GM23338 (cell line): ENCODE results near the gene KCNB1. TPM values are rescaled to one million over a fixed set of nuclear protein-coding genes. Genes with fewer than 3 reads are reported as not detected.

ENCODE experiments used
- ATAC-seq: fragments of 200-7000 bp; cut with Tn5 transposase; 3 replicates; pipeline ENCODE4 v1.9.1; 2020
- DNase-seq: peaks from one replicate; pipeline ENCODE4 v3.0.0-alpha.2; 2015; ENCODE audit warnings: low spot score
- H2AFZ ChIP-seq: fragments of 200-600 bp; sonication (generic); 2 replicates; pipeline ENCODE4 v1.8.0; 2016; ENCODE audit warnings: antibody characterized with exemption, mild to moderate bottlenecking, moderate library complexity
- H3F3A ChIP-seq: fragments of 200-600 bp; sonication (generic); replicated peaks from 2 replicates; pipeline ENCODE4 v1.8.0; 2017; ENCODE audit warnings: antibody characterized with exemption, mixed run types, low read depth
- H3K27ac ChIP-seq: fragments of 200-600 bp; sonication (generic); 2 replicates; pipeline ENCODE4 v1.6.1; 2016; ENCODE audit warnings: low read depth
- H3K27me3 ChIP-seq: fragments of 200-600 bp; sonication (generic); 2 replicates; pipeline ENCODE4 v1.8.0; 2016; ENCODE audit warnings: mild to moderate bottlenecking, mixed run types, moderate library complexity; ENCODE audit not compliant: insufficient read depth
- H3K36me3 ChIP-seq: fragments of 200-600 bp; sonication (generic); 2 replicates; pipeline ENCODE4 v1.8.0; 2016; ENCODE audit warnings: mild to moderate bottlenecking; ENCODE audit not compliant: insufficient read depth
- H3K4me1 ChIP-seq: fragments of 200-600 bp; sonication (generic); 2 replicates; pipeline ENCODE4 v1.8.0; 2016; ENCODE audit warnings: mild to moderate bottlenecking, moderate library complexity; ENCODE audit not compliant: insufficient read depth
- H3K4me2 ChIP-seq: fragments of 200-600 bp; sonication (generic); 2 replicates; pipeline ENCODE4 v1.7.1; 2017; ENCODE audit warnings: mixed run types
- H3K4me3 ChIP-seq: fragments of 200-600 bp; sonication (generic); 2 replicates; pipeline ENCODE4 v1.6.1; 2016; ENCODE audit warnings: mixed run types
- H3K79me2 ChIP-seq: fragments of 200-600 bp; sonication (generic); replicated peaks from 2 replicates; pipeline ENCODE4 v1.8.0; 2017; ENCODE audit warnings: mild to moderate bottlenecking; ENCODE audit not compliant: insufficient read depth
- H3K9me2 ChIP-seq: fragments of 200-600 bp; sonication (generic); 2 replicates; pipeline ENCODE4 v1.8.0; 2017; ENCODE audit not compliant: insufficient read depth
- H4K20me1 ChIP-seq: fragments of 200-600 bp; sonication (generic); replicated peaks from 2 replicates; pipeline ENCODE4 v1.8.0; 2017; ENCODE audit warnings: mild to moderate bottlenecking; ENCODE audit not compliant: insufficient read depth
- H3K27ac Mint-ChIP-seq: 2 replicates; pipeline ENCODE4 v1.8.0; 2020; ENCODE audit warnings: inconsistent platforms, mild to moderate bottlenecking, moderate library complexity, mixed read lengths
- H3K27me3 Mint-ChIP-seq: 3 replicates; pipeline ENCODE4 v1.8.0; 2022; ENCODE audit warnings: low read depth, mild to moderate bottlenecking, moderate library complexity, mixed read lengths, inconsistent platforms; ENCODE audit not compliant: insufficient read depth, poor library complexity
- H3K36me3 Mint-ChIP-seq: 3 replicates; pipeline ENCODE4 v1.8.0; 2021; ENCODE audit warnings: low read depth, mild to moderate bottlenecking, inconsistent platforms, moderate library complexity, mixed read lengths
- H3K4me1 Mint-ChIP-seq: 3 replicates; pipeline ENCODE4 v1.8.0; 2020; ENCODE audit warnings: mild to moderate bottlenecking, inconsistent platforms, mixed read lengths
- H3K4me3 Mint-ChIP-seq: 3 replicates; pipeline ENCODE4 v1.8.0; 2021; ENCODE audit warnings: moderate library complexity, mild to moderate bottlenecking, inconsistent platforms, mixed read lengths
- H3K9me3 Mint-ChIP-seq: 3 replicates; pipeline ENCODE4 v1.8.0; 2020; ENCODE audit warnings: moderate library complexity, mild to moderate bottlenecking, inconsistent platforms, mixed read lengths
- CREB1 ChIP-seq: fragments of 250-450 bp; sonication (Bioruptor Pico); IDR thresholded peaks from 2 replicates; pipeline ENCODE4 v1.5.0; 2020; ENCODE audit warnings: low read depth, mild to moderate bottlenecking, moderate library complexity
- EZH2 ChIP-seq: fragments of 200-600 bp; sonication (generic); IDR thresholded peaks from one replicate; pipeline ENCODE4 v1.8.0; 2017; ENCODE audit warnings: antibody characterized with exemption, mild to moderate bottlenecking, low read depth; ENCODE audit not compliant: unreplicated experiment
- EZH2phosphoT487 ChIP-seq: fragments of 200-600 bp; sonication (generic); IDR thresholded peaks from one replicate; pipeline ENCODE4 v1.8.1; 2018; ENCODE audit warnings: antibody characterized with exemption; ENCODE audit not compliant: unreplicated experiment
- NANOG ChIP-seq: IDR thresholded peaks from 2 replicates; pipeline ENCODE4 v1.6.1; 2016; ENCODE audit warnings: antibody characterized with exemption, borderline replicate concordance
- POLR2AphosphoS5 ChIP-seq: IDR thresholded peaks from 2 replicates; pipeline ENCODE4 v1.6.1; 2016; ENCODE audit warnings: antibody characterized with exemption, low read depth
- ZNF114 ChIP-seq: fragments of 250-450 bp; sonication (Bioruptor Pico); IDR thresholded peaks from 2 replicates; pipeline ENCODE4 v1.5.0; 2020; ENCODE audit warnings: mild to moderate bottlenecking, moderate library complexity
- ZNF462 ChIP-seq: fragments of 250-450 bp; sonication (Bioruptor Pico); IDR thresholded peaks from 2 replicates; pipeline ENCODE4 v1.5.0; 2020; ENCODE audit warnings: mild to moderate bottlenecking, moderate library complexity
- polyA plus RNA-seq: library from polyadenylated mRNA; unstranded; fragments of >200 nt; fragmentation: Nextera tagmentation; extraction: Ambion mirVana; gene quantifications from 2 replicates; pipeline ENCODE4 v1.2.1, GENCODE V29; 2016
- total RNA-seq: library from RNA; depleted of rRNA; stranded (reverse); fragments of >200 nt; shearing (Covaris generic); gene quantifications from 2 replicates; pipeline ENCODE4 v1.2.3, GENCODE V29; 2014

Gene KCNB1
- total and polyA plus RNA-seq, 2 experiments from 2014 or later, result 0.28 to 0.29 TPM

- TF ChIP-seq NANOG (no peak), CREB1 (CRISPR knock-in tag) (no peak)
Observed at GRCh38 chr20:49320460-49320859, 162.0 kb downstream of the KCNB1 start (continued).

GRCh38 chr20:49319208-49319809 is 163.2 kb downstream of the KCNB1 start:
- Histone ChIP-seq H3K27ac (no peak overlapping the region), H3K4me2 (peak overlapping the region; percentile 94), H3K27me3 (peaks cover 54% of the 10 kb centered on the region), H3K9me2 (no peaks in the 10 kb centered on the region), H4K20me1 (no peaks in the 10 kb centered on the region; the same call in 1 of the 2 replicates), H3K4me1 (peaks cover 14% of the 10 kb centered on the region; the same call in 1 of the 2 replicates), H2AFZ (peak overlapping the region; percentile 96), H3K36me3 (no peaks in the 10 kb centered on the region), H3K79me2 (no peaks in the 10 kb centered on the region), H3F3A (no peaks in the 10 kb centered on the region), H3K4me3 (peak overlapping the region; percentile 88)
- Mint-ChIP-seq H3K27me3 (peaks cover 51% of the 10 kb centered on the region), H3K36me3 (no peaks in the 10 kb centered on the region; the same call in 2 of the 3 replicates), H3K9me3 (peaks cover 2% of the 10 kb centered on the region; the same call in 2 of the 3 replicates), H3K4me3 (peak overlapping the region; percentile 83), H3K4me1 (peaks cover 21% of the 10 kb centered on the region), H3K27ac (no peak overlapping the region)
- DNase-seq, result peak; percentile 18
- ATAC-seq, result peak; percentile 4; the same call in 2 of the 3 replicates
- TF ChIP-seq EZH2 (peak; percentile 28), POLR2AphosphoS5 (no peak)

- no peaks in the 10 kb centered on the region; the same call in 1 of the 2 replicates for H4K20me1 ChIP-seq
- Mint-ChIP-seq H3K4me3 (peak overlapping the region; percentile 83), H3K4me1 (peaks cover 16% of the 10 kb centered on the region), H3K27ac (no peak overlapping the region), H3K27me3 (peaks cover 50% of the 10 kb centered on the region), H3K36me3 (no peaks in the 10 kb centered on the region; the same call in 2 of the 3 replicates), H3K9me3 (peaks cover 2% of the 10 kb centered on the region; the same call in 2 of the 3 replicates)
- DNase-seq (peak; percentile 65), ATAC-seq (peak; percentile 63)
- H3K9me2 ChIP-seq, result no peaks in the 10 kb centered on the region
- H3K4me1 ChIP-seq, result peaks cover 10% of the 10 kb centered on the region; the same call in 1 of the 2 replicates
- peak overlapping the region; percentile 94 for H3K4me2 ChIP-seq
- no peaks in the 10 kb centered on the region for H3F3A ChIP-seq
- H3K4me3 ChIP-seq, result peak overlapping the region; percentile 88
- peaks cover 54% of the 10 kb centered on the region for H3K27me3 ChIP-seq
- H3K79me2 ChIP-seq, result no peaks in the 10 kb centered on the region
- no peaks in the 10 kb centered on the region; the same call in 1 of the 2 replicates for H3K36me3 ChIP-seq
- H2AFZ ChIP-seq, result peak overlapping the region; percentile 96
- no peak overlapping the region for H3K27ac ChIP-seq
- TF ChIP-seq EZH2phosphoT487 (no peak), EZH2 (peak; percentile 73), ZNF114 (CRISPR knock-in tag) (no peak), ZNF462 (no peak)
Observed at GRCh38 chr20:49318430-49319207, 163.8 kb downstream of the KCNB1 start.
